ENCODE results near the gene ZP1.

Gene ZP1

DNA sequence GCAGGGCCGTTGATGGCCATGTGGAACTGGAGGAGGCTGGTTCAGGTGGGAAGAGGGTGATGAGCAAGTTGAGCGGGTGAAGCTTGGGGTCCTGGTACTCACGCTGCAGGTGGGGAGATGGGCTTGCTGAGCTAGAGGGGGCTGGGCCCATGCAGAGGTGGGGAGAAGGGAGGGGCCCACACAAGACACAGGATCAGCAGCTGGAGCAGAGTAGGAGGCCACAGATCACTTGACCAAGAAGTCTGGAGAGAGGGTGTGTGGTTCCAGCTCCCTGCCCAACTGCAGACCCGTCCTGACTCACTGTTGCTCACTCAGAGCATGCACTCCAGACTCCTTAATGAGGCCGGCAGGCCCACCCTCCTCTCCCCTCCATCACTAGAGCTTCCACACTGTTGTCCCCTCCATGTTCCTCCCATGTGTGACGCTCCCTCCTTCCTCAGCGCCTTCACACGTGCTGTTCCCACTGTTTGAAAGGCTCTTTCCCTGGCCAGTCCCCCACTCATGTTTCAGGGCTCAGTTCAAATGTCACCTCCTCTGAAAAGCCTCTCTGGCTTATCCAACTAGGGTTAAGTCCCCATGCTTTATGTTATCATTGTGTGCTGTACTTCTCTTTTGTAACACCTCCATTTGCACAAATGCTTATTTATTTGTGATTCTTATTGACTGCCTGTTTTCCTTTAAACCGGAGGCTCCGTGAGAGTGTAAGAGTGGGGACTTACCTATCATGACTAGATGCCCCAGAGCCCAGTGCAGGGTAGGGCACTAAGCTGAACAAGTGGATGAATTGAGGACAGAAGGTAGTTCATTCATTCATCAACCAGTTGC lies 23.1 kb upstream of the ZP1 start:
- no peak for DNase-seq

DNA sequence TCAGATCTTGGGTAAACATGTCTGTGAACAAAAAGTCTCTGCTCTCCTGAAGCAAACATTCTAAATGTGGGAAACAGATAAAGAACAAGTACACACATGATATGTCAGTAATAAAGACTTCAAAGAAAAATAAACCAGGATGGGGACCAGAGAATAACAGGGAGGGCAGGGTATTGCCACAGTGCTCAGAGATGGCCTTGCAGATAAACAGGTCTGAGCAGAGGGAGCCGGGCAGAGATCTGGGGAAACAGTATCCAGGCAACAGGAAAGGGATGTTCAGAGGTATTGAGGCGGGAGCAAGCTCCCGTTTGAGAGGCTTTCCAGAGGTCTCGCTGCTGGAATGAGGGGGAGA lies 22.5 kb upstream of the ZP1 start:
- no peak for DNase-seq

DNA sequence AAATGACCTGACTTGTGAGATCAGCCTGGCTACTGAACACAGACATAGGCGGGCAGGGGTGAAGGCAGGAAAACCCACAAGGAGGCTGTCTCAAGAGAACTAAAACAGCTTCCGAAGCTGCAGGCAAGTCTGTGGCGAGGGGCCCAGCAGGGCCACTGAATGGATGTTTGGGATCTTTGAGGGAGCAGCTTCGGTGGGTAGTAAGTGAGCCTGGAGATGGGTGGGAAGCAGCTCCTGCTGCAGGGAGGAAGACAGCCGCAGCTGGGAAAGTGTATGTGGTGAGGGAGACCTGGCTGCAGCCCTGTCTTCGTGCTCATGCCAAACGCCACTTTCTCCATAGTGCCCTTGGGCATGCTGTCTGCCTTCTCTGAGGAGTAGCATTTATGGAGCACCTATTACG lies 22.0 kb upstream of the ZP1 start:
- no peak for DNase-seq

DNA sequence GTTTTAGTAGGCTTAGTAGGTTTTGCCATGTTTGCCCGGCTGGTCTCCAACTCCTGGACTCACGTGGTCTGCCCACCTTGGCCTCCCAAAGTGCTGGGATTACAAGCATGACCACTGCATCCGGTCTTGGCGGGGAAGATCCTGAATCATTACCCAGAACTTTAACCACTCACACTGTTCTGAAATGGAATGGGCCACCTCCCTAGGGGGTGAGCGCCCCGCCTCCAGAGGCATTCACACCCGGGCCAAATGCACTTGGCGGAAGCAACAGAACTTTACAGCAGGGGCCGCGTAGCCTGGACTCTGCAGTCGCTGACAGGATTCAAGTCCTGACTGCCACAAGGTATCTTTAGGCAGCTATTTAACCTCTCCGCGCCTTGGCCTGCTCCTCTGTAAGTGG lies 20.1 kb upstream of the ZP1 start:
- no peak for DNase-seq

DNA sequence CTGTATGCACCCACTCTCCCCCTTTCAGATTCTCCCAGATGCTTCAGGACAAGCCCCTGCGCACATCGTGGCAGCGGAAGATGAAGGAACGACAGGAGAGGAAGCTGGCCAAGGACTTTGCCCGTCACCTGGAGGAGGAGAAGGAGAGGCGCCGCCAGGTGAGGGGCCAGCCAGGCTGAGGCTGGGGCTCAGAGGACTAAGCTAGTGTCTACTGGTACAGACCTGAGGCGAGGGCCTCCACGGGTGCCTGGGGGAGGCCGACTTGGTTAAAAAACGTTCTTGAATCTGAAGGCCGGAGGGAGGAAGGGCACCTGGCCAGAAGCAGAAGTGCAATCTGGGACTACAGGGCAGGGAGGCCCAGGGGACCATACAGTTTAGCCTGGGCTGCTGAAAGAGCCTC lies 19.4 kb upstream of the ZP1 start:
- DNase-seq: no peak

GRCh38 chr11:60848714-60849151 lies 18.6 kb upstream of the ZP1 start:
- DNase-seq: no peak

DNA sequence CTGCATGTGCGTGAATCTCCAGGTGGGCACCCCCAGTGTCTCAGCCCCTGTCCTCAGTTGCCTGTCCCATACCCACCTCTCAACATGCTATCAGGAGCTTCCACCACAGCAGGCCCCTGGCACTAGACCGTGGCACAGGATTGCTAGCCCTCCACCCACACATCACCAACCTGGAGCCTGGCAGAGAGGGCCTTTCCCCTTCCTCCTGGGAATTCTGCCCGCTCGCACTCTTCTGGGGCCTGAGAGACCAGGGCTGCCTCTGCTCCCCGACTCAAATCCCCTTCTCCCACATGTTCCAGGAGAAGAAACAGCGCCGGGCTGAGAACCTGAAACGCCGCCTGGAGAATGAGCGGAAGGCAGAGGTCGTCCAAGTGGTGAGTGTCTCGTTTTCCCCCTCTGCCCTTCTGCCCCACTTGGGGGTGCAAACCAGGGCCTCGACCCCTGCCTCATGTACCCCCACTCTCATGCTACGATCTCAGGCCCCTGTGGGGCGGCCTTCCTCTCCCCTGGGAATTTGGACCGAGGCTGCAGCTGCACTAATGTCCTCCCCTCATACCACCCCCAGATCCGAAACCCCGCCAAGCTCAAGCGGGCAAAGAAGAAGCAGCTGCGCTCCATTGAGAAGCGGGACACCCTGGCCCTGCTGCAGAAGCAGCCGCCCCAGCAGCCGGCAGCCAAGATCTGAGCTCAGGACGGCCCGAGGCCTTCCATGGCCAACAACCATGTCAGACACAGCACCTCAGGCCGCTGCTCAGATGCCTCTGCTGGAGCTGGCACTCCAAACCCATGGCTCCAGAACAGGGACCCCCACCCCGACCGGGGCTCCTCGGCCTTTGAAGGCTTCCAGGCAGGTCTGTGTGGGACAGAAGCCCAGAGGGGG lies 17.5 kb upstream of the ZP1 start:
- DNase-seq: no peak

DNA sequence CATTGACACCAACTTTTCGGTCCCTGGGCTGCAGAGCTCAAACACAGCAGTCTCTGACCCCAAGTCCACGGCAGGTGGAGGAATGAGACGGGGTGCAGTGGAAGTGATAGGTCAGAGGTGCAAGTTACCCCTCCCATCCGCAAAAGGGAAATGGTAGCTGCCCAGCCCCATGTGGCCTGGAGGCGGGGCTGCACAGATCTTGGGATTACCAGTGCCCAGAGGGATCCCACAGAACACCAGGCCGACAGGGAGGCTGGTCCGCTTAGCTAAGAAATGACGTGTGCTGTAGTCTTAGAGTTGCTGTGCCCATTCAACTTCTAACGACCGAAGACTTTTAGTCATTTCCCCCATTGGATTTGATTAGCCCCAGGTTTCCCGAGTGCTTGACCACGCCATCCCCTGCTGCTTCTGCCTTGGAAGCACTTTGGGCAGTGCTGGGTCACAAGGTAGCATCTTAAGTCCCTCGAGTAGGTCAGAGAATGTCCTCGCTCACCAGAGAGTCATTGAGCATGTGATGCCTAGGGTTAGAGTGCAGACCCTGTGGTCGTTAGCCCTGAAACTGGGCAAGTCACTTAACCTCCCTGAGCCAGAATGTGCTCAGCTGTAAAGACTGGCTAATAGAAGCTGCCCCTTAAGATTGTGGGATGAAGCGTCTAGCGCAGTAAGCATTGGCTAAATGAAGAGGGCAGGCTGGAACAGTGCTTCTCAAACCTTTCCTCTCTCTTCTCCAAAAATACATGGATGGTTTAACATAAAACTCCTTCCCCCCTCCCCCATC lies 15.8 kb upstream of the ZP1 start:
- DNase-seq: no peak

DNA sequence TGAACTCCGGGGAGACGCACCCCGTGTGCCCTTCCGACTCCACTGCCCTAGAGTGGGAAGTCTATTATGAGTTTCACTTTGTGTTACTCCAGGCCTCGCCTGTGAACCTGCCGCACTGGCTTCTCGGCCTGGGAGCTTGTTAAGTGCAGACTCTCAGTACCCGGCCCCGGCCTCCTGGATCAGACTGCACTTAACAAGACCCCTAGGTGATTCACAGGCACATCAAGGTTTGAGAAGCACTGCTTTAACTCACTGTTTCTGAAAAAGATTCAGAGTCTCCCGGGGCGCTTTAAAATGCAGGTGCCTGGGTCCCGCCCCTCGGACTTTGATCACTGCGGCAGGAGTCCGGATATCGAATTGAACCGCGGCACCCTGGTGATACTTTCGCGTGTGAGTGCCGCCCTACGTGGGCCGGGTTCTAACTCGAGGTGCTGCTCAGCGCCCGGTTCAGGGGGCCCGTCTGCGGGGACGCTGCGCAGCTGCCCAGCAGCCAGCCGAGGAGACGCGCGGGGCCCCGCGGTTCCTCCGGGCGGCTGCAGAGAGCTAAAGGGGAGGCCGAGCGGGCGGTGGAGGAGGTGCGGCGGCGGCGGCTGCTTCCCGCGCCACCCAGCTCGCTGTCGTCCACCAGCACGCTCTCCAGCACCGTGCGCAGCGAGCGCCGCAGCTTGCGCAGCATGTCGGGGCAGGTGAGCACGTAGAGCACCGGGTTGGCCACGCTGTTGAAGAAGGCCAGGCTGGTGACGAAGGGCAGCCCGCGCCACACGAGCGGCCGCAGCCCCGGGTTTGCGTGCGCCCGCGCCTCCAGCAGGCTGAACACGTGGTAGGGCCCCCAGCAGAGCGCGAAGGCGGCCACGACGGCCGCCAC lies 15.0 kb upstream of the ZP1 start:
- DNase-seq: no peak

DNA sequence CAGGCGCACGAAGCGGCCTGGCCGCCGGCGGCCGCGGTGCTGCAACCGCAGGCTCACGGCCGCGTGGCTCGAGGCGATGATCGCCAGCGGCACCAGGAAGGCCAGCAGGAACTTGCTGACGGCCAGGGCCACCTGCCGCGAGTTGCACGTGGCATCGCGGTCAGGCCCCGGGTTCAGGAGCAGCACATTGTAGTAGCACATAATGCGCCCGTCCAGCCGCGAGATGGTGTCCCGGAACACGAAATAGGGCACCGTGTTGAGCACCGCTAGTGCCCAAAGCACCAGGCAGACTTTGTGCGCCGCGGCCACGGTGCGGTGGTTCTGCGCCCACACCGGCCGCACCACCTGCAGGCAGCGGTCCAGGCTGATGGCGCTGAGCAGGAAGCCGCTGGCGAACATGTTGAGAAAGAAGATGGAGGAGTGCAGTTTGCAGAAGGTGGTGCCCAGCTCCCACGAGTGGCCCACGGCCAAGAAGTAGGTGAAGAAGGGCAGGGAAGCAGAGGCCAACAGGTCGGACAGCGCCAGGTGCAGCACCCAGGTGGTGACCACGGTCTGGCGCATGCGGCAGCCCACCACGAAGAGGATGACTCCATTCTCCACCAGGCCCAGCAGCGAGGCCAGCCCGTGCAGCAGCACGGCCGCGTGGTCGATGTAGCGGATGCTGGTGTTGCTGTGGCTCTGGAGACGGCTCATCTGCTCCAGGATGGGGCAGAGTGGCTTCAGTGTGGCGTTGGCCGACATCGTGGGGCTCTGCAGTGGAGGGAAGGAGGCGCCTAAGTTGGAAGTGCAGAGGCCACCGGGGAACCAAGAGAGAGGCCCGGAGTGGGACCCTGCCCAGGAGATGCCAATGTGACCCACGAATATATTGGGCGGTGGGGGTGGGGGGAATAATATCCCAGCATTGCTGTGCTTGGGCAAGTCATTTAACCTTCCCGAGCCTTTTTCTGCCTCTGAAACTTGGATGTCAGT lies 14.1 kb upstream of the ZP1 start:
- no peak for DNase-seq

DNA sequence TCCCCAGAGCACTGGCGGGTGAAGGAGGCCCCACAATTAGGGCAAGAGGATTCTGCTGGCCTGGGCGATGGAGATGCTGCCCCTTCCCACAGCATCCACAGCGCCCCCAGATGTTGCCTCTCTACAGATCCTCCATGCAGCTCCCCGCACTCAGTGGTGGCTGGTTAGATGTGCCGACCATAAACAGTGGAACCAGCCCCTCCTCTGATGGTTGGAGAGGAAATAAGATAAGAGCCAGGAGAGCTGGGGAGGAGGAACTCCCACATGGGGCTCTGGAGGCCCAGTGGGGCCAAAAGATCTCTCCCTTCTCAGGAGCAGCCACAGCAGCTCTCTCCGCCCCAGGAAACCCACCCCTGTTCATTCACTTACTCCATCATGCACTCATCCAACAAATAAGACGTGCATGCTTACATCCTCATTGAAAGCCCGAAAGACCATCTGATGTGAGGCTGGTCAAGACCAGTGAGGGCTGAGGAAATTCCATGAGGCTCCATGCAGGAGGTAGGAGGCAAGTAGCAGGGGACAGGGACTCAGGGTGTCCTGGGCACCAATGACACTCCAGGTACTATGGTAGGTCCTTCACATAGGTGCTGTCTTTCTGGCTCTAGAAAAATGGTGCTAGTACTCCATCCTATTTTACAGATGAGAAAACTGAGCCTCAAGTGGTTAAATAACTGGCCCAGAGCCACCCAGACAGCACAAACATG lies 13.0 kb upstream of the ZP1 start:
- no peak for DNase-seq

DNA sequence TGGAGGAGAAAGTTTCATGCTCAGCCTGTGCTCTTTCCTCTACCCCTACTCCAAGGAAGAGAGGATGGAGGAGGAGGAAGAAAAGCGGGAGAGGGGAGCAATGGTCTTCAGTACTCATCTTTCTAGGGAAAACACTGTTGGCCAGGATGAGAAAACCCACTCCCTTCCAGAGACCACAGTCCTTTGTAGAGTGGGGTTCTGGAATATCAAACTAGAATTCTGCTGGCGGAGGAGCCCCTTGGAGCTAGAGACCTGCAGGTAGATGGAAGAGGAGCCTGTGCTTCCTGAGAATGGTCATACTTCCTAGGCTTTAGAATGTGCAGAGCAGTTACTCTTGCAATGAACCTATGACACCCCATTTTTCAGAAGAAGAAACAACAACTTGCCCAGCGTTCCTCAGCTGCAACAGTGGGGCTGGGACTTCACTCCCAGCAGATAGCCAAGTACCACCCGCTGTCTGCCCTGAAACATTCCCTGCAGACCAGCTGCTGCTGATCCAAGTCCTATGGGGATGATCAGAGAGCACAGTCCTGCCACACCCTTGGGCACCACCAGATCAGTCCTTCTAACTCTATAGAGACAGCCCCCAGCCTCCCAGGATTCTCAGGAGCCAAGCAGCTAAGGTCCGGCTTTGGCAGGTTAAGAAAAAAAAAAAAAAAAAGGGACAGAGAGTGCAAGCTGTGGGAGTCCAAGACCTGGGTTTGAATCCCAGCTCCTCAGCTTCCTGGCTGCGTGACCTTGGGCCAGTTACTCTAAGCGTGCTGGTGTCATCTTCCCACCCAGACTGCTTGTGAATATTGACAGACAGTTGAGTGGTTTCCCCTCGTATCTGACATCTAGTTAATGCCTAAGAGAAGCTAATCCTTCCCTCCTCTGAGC lies 12.3 kb upstream of the ZP1 start:
- DNase-seq: no peak

- no peak for DNase-seq
These were observed 11.4 kb upstream of the ZP1 start, which contains the start of gene PTGDR2 for GRCh38 chr11:60855726-60856633. Gene PTGDR2 (minus strand): TSS chr11:60855950. CDS start chr11:60853722, 2,228 bp downstream.

DNA sequence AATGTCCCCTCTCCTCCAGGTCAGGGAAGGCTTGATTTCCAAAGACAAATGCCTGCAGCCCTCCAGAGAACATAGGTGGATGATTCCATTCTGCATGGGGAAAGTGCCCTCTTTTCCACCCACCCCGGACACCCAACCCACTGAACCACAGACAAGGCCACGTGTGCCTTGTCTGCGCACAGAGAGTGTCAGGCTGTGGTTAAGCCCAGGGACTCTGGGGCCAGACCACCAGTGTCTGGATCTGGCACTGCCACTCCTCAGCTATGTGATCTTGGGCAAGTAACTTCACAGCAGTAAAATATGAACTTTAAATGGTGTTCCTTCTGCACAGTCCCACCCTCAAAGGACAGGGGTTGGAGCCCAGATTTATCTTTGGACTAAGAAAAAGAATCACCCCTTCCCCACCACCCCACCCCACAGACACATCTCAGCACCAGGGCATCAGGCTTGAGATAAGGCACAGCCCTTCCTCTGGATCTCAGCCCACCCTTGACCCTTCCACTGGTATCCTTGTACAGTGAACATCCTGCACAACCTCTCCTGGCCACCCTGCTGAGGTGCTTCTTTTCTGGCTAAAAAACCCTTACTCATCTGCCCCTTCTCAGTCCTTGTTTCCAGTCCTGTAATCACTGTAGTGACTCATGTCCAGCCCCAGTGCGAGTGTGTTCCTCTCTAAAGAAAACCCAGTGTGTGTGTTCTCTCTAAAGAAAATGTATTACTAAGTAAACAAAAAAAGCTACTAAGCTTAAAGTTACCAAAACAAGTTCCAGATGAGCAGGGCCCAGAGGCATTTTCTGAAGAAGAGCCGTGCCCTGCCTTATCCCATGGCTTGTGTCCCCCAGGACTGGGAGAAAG lies 9.7 kb upstream of the ZP1 start:
- no peak for DNase-seq

DNA sequence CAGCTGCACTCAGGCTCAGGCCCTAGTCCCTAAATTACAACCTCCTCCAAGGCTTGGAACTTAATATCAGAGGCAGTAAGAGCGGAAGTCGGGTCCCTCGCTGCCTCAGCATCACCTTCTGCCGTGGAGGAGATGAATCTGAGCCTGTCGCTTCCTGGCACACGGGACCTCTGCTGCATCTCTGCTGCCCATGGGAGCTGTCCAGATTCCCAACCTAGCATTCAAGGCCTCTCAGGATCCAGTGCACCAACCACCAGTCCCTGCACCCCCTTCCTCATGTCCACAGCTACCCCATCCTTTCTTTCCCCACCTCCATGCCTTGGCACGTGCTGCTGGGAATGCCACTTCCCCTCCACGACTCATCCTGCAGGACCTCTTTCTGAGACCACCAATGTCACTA lies 9.1 kb upstream of the ZP1 start:
- DNase-seq: no peak

DNA sequence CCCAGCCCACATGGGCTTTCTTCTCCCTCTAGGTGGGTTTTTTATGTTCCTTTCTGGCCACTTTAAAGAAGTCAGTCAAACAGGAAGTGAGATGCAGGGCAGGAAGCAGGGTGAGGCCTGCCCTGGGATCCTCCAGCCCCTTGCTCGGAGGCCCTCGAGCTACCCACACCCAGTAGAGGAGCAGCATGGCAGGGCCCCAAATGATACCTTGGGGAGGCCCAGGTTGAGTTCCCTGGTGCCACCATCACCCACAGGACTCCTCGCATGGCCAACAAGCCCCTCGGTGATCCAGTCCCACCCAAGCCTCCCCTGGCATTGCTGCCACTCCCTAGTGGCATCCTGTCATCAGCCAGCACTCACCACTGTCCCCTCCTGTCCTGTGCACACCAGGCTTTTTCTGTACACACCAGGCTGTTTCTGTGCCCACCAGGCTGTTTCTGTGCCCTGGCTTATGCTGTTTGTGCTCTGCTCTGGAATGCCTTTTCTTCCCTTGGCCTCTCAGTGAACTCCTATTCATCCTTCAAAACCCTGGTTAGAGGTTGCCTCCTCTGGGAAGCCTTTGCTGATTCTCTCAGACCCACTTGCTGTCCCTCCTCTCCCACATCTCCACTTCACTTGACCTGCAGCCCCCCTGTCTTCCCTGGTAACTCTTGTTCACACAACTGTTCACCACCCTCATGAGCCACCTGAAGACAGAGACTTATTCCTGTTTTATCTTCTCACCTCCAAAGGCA lies 8.4 kb upstream of the ZP1 start:
- no peak for DNase-seq
